ENCODE data around the gene DNM1L. TPM values are rescaled to one million over a fixed set of nuclear protein-coding genes. Genes with fewer than 3 reads are reported as not detected.

DNM1L gene
- total RNA-seq, 1 experiment from 2014 or later = 95.2 TPM

DNA sequence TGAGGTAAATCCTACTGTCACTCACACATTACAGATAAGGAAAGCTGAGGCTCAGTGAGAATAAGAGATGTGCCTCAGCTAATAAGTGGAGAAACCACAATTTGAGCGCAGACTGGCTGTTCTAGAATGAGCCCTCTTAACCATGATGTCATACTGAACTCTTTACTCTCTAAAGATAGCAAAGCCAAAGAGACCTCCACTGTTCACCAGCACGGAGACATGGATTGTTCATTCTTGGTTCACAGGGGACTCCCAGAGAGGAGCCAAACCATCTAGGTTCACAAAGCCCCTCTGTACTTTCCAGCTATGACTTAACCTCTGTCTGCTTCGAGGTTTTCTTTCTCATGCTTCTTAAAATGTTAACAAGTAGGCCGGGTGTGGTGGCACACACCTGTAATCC lies 109.3 kb downstream of the DNM1L start:
- Histone ChIP-seq H3K4me1 (ENCODE audit: low read length) (no peaks in the 10 kb centered on the region), H3K27me3 (ENCODE audit: low read length) (no peaks in the 10 kb centered on the region), H2AFZ (ENCODE audit: low read length) (no peak overlapping the region), H3K79me2 (ENCODE audit: low read length) (no peaks in the 10 kb centered on the region), H3K9ac (ENCODE audit: low read length) (no peak overlapping the region), H3K4me3 (ENCODE audit: low read length) (no peak overlapping the region), H3K36me3 (ENCODE audit: insufficient read depth, low read length) (no peaks in the 10 kb centered on the region), H4K20me1 (ENCODE audit: insufficient read depth, low read depth, low read length) (no peaks in the 10 kb centered on the region), H3K4me2 (ENCODE audit: low read depth, low read length, poor library complexity, severe bottlenecking) (no peak overlapping the region), H3K27ac (ENCODE audit: low read length) (no peak overlapping the region), H3K9me2 (replicated peaks; ENCODE audit: insufficient read depth, low read length) (no peaks in the 10 kb centered on the region), H3K9me3 (ENCODE audit: low read length) (no peaks in the 10 kb centered on the region)
- no peak for DNase-seq

DNA sequence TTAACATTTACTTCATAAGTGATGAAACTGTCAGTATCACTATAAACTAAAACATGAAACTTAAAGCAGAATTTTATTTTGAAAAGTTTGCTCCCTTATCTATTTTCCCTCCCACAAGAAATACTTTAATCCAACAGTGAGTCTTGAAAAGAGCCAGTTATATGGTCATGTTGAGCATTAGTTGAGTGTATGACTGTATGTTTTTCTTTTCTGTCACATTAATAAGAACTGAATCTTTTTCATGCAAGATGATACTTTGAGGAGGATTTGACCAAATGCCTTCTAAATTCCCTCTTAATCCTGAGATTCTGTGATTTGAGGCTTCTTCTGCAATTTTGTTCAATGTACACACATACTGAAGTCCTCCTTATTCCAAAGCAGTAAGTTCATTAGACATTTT lies 110.3 kb downstream of the DNM1L start:
- H3K4me1 ChIP-seq (ENCODE audit: low read length) = no peaks in the 10 kb centered on the region
- H3K27ac ChIP-seq (ENCODE audit: low read length) = no peak overlapping the region
- no peaks in the 10 kb centered on the region for H3K9me2 ChIP-seq (replicated peaks; ENCODE audit: insufficient read depth, low read length)
- no peaks in the 10 kb centered on the region for H3K79me2 ChIP-seq (ENCODE audit: low read length)
- H3K36me3 ChIP-seq (ENCODE audit: insufficient read depth, low read length) = no peaks in the 10 kb centered on the region
- H3K4me3 ChIP-seq (ENCODE audit: low read length) = no peak overlapping the region
- no peaks in the 10 kb centered on the region for H3K27me3 ChIP-seq (ENCODE audit: low read length)
- no peaks in the 10 kb centered on the region for H4K20me1 ChIP-seq (ENCODE audit: insufficient read depth, low read depth, low read length)
- H3K9me3 ChIP-seq (ENCODE audit: low read length) = no peaks in the 10 kb centered on the region
- H3K4me2 ChIP-seq (ENCODE audit: low read depth, low read length, poor library complexity, severe bottlenecking) = no peak overlapping the region
- no peak overlapping the region for H3K9ac ChIP-seq (ENCODE audit: low read length)
- no peak overlapping the region for H2AFZ ChIP-seq (ENCODE audit: low read length)
- no peak for DNase-seq

DNA sequence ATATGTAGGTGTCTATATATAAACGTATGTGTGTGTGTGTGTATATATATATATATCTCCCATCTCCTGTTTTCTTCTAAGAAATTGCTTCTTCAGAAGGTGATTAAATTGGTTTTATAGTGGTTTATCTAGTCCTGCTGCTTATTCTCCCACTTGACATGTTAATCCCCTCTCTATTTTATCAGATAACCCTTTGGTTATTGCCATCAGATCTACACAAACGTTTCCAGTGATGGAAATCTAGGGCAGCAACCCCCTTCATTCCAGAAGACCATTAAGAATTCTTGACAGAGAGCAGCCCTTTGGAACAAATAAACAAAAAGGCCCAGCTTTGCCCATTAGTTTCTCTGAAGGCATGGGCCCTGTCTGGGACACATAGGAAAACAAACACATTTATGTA lies 110.8 kb downstream of the DNM1L start:
- Histone ChIP-seq H3K27me3 (ENCODE audit: low read length) (no peaks in the 10 kb centered on the region), H3K36me3 (ENCODE audit: insufficient read depth, low read length) (no peaks in the 10 kb centered on the region), H3K79me2 (ENCODE audit: low read length) (no peaks in the 10 kb centered on the region), H3K4me2 (ENCODE audit: low read depth, low read length, poor library complexity, severe bottlenecking) (no peak overlapping the region), H3K4me1 (ENCODE audit: low read length) (no peaks in the 10 kb centered on the region), H3K9me3 (ENCODE audit: low read length) (no peaks in the 10 kb centered on the region), H4K20me1 (ENCODE audit: insufficient read depth, low read depth, low read length) (no peaks in the 10 kb centered on the region), H3K9ac (ENCODE audit: low read length) (no peak overlapping the region), H3K9me2 (replicated peaks; ENCODE audit: insufficient read depth, low read length) (no peaks in the 10 kb centered on the region), H3K27ac (ENCODE audit: low read length) (no peak overlapping the region), H2AFZ (ENCODE audit: low read length) (no peak overlapping the region), H3K4me3 (ENCODE audit: low read length) (no peak overlapping the region)
- DNase-seq = no peak

DNA sequence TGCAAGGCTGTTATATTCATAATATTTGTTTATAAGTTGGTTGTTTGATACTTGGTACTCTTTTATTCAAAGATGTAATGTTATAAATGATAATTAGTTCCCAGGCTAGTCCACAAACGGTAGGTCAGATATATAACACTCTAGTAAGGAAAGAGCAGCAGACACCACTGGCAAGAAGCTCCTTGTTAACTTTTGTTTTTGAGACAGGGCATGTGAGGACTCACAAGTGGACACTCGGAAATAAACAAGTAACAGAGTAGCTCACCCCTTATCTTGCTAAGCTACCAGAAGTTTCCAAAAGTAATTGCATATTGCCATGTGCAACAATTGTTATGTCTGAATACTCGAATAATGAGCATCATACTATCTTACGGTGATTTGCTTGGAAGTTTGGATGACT lies 115.2 kb downstream of the DNM1L start:
- no peaks in the 10 kb centered on the region for H3K79me2 ChIP-seq (ENCODE audit: low read length)
- H3K27me3 ChIP-seq (ENCODE audit: low read length) = no peaks in the 10 kb centered on the region
- no peaks in the 10 kb centered on the region for H3K9me2 ChIP-seq (replicated peaks; ENCODE audit: insufficient read depth, low read length)
- H3K27ac ChIP-seq (ENCODE audit: low read length) = no peak overlapping the region
- no peaks in the 10 kb centered on the region for H3K9me3 ChIP-seq (ENCODE audit: low read length)
- no peaks in the 10 kb centered on the region for H4K20me1 ChIP-seq (ENCODE audit: insufficient read depth, low read depth, low read length)
- H3K4me1 ChIP-seq (ENCODE audit: low read length) = no peaks in the 10 kb centered on the region
- no peak for DNase-seq
- H3K4me2 ChIP-seq (ENCODE audit: low read depth, low read length, poor library complexity, severe bottlenecking) = no peak overlapping the region
- H2AFZ ChIP-seq (ENCODE audit: low read length) = no peak overlapping the region
- no peaks in the 10 kb centered on the region for H3K36me3 ChIP-seq (ENCODE audit: insufficient read depth, low read length)
- no peak overlapping the region for H3K9ac ChIP-seq (ENCODE audit: low read length)
- no peak overlapping the region for H3K4me3 ChIP-seq (ENCODE audit: low read length)

Small RNA genes lying within 50 kb of the gene (small RNA-seq; reads per million reads assigned to genes)
- not detected for gene RF00019

Other genes starting within 250 kb of the DNM1L start
- 33.7 and 39.6 TPM in 2 replicates for gene YARS2, start 76.6 kb downstream of the DNM1L start, total RNA-seq (2014; rRNA removed; shearing (Covaris generic); ENCODE audit: low replicate concordance)
- gene PKP2, start 217.5 kb downstream of the DNM1L start, total RNA-seq (2014; rRNA removed; shearing (Covaris generic); ENCODE audit: low replicate concordance) = not detected in 2 replicates

Measured in Karpas-422 (cell line).